Common myeloid progenitor, CD34-positive (primary cell): ENCODE data around the gene SCPEP1.
"Not testable (repeated sequence)": the region's sequence is repeated elsewhere in the genome, so short reads cannot be mapped to it uniquely, and the experiment has no call there.

Experiments
- CTCF ChIA-PET: fragments of 350-600 bp; sonication (Branson Sonifier 250); formaldehyde crosslinking; loops from one replicate; lab custom pipeline; 2021; ENCODE audit warnings: antibody characterized with exemption; lab: Charles Lee
- POLR2A ChIA-PET: fragments of 350-600 bp; sonication (Branson Sonifier 250); formaldehyde crosslinking; loops from one replicate; lab custom pipeline; 2021; ENCODE audit warnings: antibody characterized with exemption; lab: Charles Lee
- DNase-seq, 3 donors: peaks; one replicate each; pipeline versions ENCODE4 v3.0.0 to v3.0.0-alpha.2; 2013
- H3K27ac ChIP-seq, 2 experiments: 1 replicate in 1 of 2; 2 replicates in 1 of 2; pipeline ENCODE4 v1.7.0; 2013; ENCODE audit warnings: inconsistent platforms in 2 of 2, low read length in 2 of 2, mild to moderate bottlenecking in 2 of 2, low read depth in 1 of 2, moderate library complexity in 1 of 2; ENCODE audit not compliant: severe bottlenecking in 2 of 2, insufficient read depth in 1 of 2, poor library complexity in 1 of 2
- H3K27me3 ChIP-seq, 5 experiments: replicated peaks in 2 of 5; 1 replicate in 3 of 5; 2 replicates in 2 of 5; pipeline versions ENCODE4 v1.6.1 to v1.7.0; 2013; ENCODE audit warnings: low read length in 4 of 5, mild to moderate bottlenecking in 2 of 5, moderate library complexity in 2 of 5, inconsistent platforms in 1 of 5; ENCODE audit not compliant: insufficient read depth in 5 of 5, control insufficient read depth in 4 of 5
- H3K36me3 ChIP-seq, 4 experiments: 1 replicate in 2 of 4; 2 replicates in 2 of 4; pipeline versions ENCODE4 v1.6.1 to v1.7.0; 2013; ENCODE audit warnings: low read length in 3 of 4, control low read depth in 1 of 4, mild to moderate bottlenecking in 1 of 4; ENCODE audit not compliant: control insufficient read depth in 4 of 4, insufficient read depth in 4 of 4
- H3K4me1 ChIP-seq, 4 experiments: 1 replicate in 3 of 4; 2 replicates in 1 of 4; pipeline versions ENCODE4 v1.6.1 to v1.7.1; 2013; ENCODE audit warnings: low read length in 3 of 4, mild to moderate bottlenecking in 3 of 4, control low read depth in 1 of 4, inconsistent platforms in 1 of 4, moderate library complexity in 1 of 4; ENCODE audit not compliant: control insufficient read depth in 4 of 4, insufficient read depth in 4 of 4; ENCODE audit errors: control extremely low read depth in 1 of 4
- H3K4me3 ChIP-seq, 7 experiments: 1 replicate in 4 of 7; 2 replicates in 3 of 7; pipeline versions ENCODE4 v1.5.1 to v1.7.0; 2013; ENCODE audit warnings: mild to moderate bottlenecking in 7 of 7, low read length in 6 of 7, moderate library complexity in 6 of 7, inconsistent platforms in 2 of 7, low read depth in 2 of 7, control low read depth in 1 of 7; ENCODE audit not compliant: insufficient read depth in 4 of 7, control insufficient read depth in 1 of 7; ENCODE audit errors: extremely low read depth in 1 of 7
- H3K9me3 ChIP-seq, 5 experiments: 1 replicate in 4 of 5; 2 replicates in 1 of 5; pipeline versions ENCODE4 v1.6.1 to v1.7.1; 2013; ENCODE audit warnings: low read length in 4 of 5, mild to moderate bottlenecking in 2 of 5, inconsistent platforms in 1 of 5, low read depth in 1 of 5, moderate library complexity in 1 of 5; ENCODE audit not compliant: control insufficient read depth in 4 of 5, insufficient read depth in 2 of 5; ENCODE audit errors: control extremely low read depth in 1 of 5
- WGBS: methylation state at CpG from one replicate; pipeline ENCODE4 v1.1.5; 2013; ENCODE audit not compliant: insufficient coverage; 5-methylcytosine and 5-hydroxymethylcytosine counted together

The SCPEP1 gene

DNA sequence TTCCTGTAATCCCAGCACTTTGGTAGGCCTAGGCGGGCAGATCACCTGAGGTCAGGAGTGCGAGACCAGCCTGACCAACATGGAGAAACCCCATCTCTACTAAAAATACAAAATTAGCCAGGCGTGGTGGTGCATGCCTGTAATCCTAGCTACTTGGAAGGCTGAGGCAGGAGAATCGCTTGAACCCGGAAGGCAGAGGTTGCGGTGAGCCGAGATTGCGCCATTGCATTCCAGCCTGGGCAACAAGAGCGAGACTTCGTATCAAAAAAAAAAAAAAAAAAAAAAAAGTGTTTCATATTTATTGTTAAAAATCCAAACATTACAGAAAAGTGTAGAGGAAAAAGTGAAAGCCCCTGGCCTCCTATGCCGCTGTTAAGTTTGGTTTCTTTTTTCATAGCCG, 2.6 kb downstream of the SCPEP1 start:
- peaks cover 17 to 51% (median 20%) of the 10 kb centered on the region in 4 experiments for H3K4me1 ChIP-seq
- CTCF ChIA-PET, H3K4me3 ChIP-seq, H3K9me3 ChIP-seq, H3K36me3 ChIP-seq, POLR2A ChIA-PET, DNase-seq, H3K27ac ChIP-seq, H3K27me3 ChIP-seq: not testable (repeated sequence)
- 100% methylated on average over 1 of the region's 12 CpGs for WGBS

DNA sequence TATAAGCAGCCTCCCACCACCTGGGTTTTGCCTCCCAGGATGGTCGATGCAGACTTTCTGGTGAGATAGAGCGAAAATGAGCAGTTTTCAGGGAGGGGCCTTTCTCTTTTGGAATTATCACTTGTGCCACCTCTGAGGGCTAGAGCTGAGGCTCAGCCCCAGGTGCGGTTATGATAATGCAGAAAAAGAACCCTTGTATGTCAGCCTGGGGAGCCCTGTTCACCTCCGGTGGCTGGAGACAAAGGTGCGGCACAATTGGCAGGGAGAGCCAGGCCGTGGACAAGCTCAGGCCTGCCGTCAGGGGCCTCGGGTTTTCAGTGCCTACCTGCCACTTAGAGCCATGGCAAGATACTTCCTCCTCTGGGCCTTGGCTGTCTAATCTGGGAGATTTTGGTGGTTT, 4.4 kb downstream of the SCPEP1 start:
- Histone ChIP-seq H3K27ac (no peak overlapping the region), H3K4me1 (peaks cover 11 to 55% (median 18%) of the 10 kb centered on the region in 4 experiments), H3K36me3 (peaks cover 0 to 5% (median 0%) of the 10 kb centered on the region in 4 experiments), H3K27me3 (no peaks in the 10 kb centered on the region), H3K9me3 (no peaks in the 10 kb centered on the region), H3K4me3 (no peak overlapping the region)
- CTCF ChIA-PET: interaction anchor here (0.6 kb wide), 1 partner anchor 479 kb away, joined by 3 read pairs; no protein-coding TSS in a partner anchor
- POLR2A ChIA-PET: no interaction called here
- DNase-seq: no peak
- 97% methylated on average over 6 of the region's 8 CpGs for WGBS

DNA sequence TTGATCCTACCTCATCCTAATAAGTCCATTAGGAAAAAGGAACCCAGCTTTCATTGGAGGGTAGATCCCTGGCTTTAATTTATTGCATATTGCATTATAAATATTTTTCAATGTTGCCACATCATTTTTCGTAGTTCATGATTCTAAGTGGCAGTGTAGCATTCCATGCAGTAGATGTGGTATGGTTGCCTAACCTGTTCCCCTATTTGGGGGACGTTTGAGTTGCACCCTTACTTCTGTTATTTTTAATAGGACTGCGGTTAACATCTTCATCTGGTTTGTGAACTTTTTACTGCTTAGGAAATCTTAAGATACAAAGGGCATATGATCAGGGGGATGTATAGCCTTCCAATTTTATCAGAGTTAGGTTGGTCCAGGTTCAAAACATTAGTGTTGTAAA, 5.4 kb downstream of the SCPEP1 start:
- H3K27ac ChIP-seq: no peak overlapping the region
- H3K36me3 ChIP-seq: peaks cover 0 to 8% (median 0%) of the 10 kb centered on the region in 4 experiments
- no peaks in the 10 kb centered on the region for H3K27me3 ChIP-seq
- peaks cover 7 to 48% (median 12%) of the 10 kb centered on the region in 4 experiments for H3K4me1 ChIP-seq
- H3K9me3 ChIP-seq: no peaks in the 10 kb centered on the region
- ChIA-PET CTCF (no interaction called here), POLR2A (no interaction called here)
- 78% methylated on average over 2 of the region's 3 CpGs for WGBS
- no peak for DNase-seq
- no peak overlapping the region for H3K4me3 ChIP-seq

DNA sequence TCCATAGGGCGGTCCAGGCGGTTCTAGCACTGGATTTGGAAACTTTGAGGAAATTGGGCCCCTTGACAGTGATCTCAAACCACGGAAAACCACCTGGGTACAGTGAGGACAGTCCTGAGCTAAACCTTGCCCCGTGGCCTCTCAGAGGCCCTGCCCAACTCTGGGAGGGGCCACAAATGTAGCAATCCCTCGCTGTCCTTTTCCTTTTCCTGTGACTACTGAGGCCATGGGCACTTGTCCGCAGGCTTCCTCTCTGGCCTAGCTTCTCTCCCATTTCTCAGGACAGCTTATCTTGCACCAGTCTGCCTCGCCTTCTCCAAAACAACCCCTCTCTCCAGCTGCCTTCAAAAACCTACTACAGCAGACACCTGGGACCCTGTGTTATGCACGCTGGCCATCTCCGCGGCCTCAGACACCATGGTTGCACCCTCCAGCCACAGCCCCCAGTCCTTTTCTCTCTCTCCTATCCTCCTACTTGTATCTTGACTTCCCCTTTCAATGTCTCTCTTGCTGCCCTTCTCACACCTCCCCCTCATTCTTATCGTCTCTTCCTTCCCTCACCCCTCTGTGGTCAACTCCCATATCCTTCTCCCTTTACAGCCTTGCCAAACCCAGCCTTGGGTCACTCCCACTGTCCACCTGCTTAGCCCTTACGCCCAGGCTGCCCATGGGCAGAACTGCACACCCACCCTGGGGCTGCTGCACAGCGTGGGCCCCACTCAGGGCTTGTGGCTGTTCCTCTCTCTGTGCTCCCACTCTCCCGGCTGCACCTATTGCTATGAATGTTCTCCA, 7.6 kb downstream of the SCPEP1 start:
- WGBS: 82% methylated on average over 14 of the region's 14 CpGs
- H3K27ac ChIP-seq: peak overlapping the region in 1 of 2 experiments; percentile 18
- no peaks in the 10 kb centered on the region for H3K27me3 ChIP-seq
- ChIA-PET POLR2A (interaction anchor here (0.5 kb wide), 1 partner anchor 1408 kb away, joined by 4 read pairs; no protein-coding TSS in a partner anchor), CTCF (interaction anchor here (1.0 kb wide), 1 partner anchor 21 kb away, joined by 3 read pairs; no protein-coding TSS in a partner anchor)
- peaks cover 0 to 8% (median 0%) of the 10 kb centered on the region in 4 experiments for H3K36me3 ChIP-seq
- peak in 1 of 3 donors; percentile 35 for DNase-seq
- peak overlapping the region in 1 of 7 experiments; percentile 3 for H3K4me3 ChIP-seq
- no peaks in the 10 kb centered on the region for H3K9me3 ChIP-seq
- peaks cover 0 to 38% (median 8%) of the 10 kb centered on the region in 4 experiments for H3K4me1 ChIP-seq

DNA sequence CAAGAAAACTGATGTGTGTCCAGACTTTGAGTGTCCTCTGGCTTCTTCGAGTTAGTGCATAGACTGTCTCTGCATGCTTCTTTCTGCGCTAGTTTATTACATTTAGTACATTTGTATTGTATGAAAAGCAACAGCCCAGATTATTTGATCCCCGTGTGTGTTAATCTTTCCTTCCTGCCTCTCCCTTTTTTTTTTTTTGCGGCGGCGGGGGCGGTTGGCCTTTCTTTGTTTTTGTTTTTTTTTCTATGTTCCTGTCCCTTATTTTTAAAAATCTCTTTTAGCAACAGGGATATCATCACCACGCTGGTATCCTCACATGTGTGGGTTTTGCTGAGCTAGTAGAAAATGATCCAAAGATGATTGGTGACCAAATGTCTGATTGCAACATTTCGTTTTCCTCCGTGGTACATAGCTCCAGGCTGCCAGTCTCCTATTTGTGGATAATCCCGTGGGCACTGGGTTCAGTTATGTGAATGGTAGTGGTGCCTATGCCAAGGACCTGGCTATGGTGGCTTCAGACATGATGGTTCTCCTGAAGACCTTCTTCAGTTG, 9.4 kb downstream of the SCPEP1 start:
- Histone ChIP-seq H3K27me3 (no peaks in the 10 kb centered on the region), H3K4me3 (no peak overlapping the region), H3K36me3 (peaks cover 0 to 7% (median 2%) of the 10 kb centered on the region in 4 experiments), H3K27ac (no peak overlapping the region), H3K4me1 (peaks cover 0 to 32% (median 8%) of the 10 kb centered on the region in 4 experiments), H3K9me3 (no peaks in the 10 kb centered on the region)
- WGBS: 96% methylated on average over 4 of the region's 11 CpGs
- CTCF ChIA-PET: no interaction called here
- no peak for DNase-seq
- POLR2A ChIA-PET: no interaction called here

DNA sequence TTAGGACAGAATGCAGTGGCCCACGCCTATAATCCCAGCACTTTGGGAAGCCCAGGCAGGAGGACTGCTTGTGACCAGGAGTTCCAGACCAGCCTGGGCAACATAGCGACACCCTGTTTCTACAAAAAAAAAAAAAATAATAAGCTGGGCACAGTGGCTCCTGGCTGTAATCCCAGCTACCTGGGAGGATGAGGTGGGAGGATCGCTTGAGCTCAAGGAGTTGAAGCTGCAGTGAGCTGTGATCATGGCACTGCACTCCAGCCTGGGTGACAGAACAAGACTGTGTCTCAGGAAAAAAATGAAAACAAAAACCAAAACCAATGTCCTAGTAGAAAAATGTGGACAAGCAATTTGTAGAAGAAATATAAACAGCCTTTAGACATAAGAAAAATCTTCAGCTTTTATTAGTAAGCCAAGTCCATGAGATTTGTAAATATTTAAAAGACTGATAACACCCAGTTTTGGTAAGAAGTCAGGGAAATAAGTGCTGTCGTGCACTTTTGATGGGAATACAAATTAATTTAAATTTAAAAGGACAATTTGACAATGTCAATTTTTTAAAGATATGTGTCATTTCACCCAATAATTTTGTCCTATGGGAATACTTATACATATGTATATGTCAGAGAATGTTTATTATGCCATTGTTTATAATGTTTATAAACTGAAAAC, 11.1 kb downstream of the SCPEP1 start:
- Histone ChIP-seq H3K4me1 (peaks cover 0 to 27% (median 8%) of the 10 kb centered on the region in 4 experiments), H3K27me3 (no peaks in the 10 kb centered on the region), H3K9me3 (no peaks in the 10 kb centered on the region), H3K36me3 (peaks cover 0 to 7% (median 2%) of the 10 kb centered on the region in 4 experiments), H3K27ac (no peak overlapping the region), H3K4me3 (no peak overlapping the region)
- ChIA-PET POLR2A (no interaction called here), CTCF (no interaction called here)
- DNase-seq: no peak
- WGBS: 100% methylated on average over 2 of the region's 4 CpGs
